ENCODE results near the gene HMBS.

Gene HMBS

GRCh38 chr11:119046489-119046888 is 38.2 kb upstream of the HMBS start:
- Histone ChIP-seq H3K4me1 (ENCODE audit: insufficient read depth, low read length, severe bottlenecking) (no peaks in the 10 kb centered on the region), H3K36me3 (ENCODE audit: insufficient read depth, low read length) (peaks cover 66% of the 10 kb centered on the region), H3K27me3 (ENCODE audit: insufficient read depth, low read length) (no peaks in the 10 kb centered on the region), H3K9me2 (ENCODE audit: low read depth, low read length) (no peaks in the 10 kb centered on the region), H3K79me2 (ENCODE audit: insufficient read depth, low read length) (no peaks in the 10 kb centered on the region), H3K4me2 (ENCODE audit: low read length) (no peak overlapping the region), H3F3A (ENCODE audit: insufficient read depth, low read length) (no peaks in the 10 kb centered on the region), H2AFZ (ENCODE audit: low read length) (no peak overlapping the region), H3K9ac (ENCODE audit: low read length) (no peak overlapping the region), H3K4me3 (ENCODE audit: low read depth, low read length, poor library complexity, severe bottlenecking) (no peak overlapping the region), H3K27ac (ENCODE audit: low read depth, low read length, poor library complexity, severe bottlenecking) (no peak overlapping the region), H3K9me3 (ENCODE audit: low read length) (no peaks in the 10 kb centered on the region), H4K20me1 (ENCODE audit: insufficient read depth, low read length) (no peaks in the 10 kb centered on the region)
- no peak for TF ChIP-seq CTCF (IDR thresholded peaks at IDR 0.05; ENCODE audit: low read length)
- TF ChIP-seq EZH2 (IDR thresholded peaks at IDR 0.05; ENCODE audit: borderline replicate concordance, low read length) = no peak

- H3K9ac ChIP-seq (ENCODE audit: low read length) = no peak overlapping the region
- no peak overlapping the region for H3K4me3 ChIP-seq (ENCODE audit: low read depth, low read length, poor library complexity, severe bottlenecking)
- H3K27me3 ChIP-seq (ENCODE audit: insufficient read depth, low read length) = no peaks in the 10 kb centered on the region
- no peak overlapping the region for H2AFZ ChIP-seq (ENCODE audit: low read length)
- H3K36me3 ChIP-seq (ENCODE audit: insufficient read depth, low read length) = peaks cover 73% of the 10 kb centered on the region
- no peak for TF ChIP-seq EZH2 (IDR thresholded peaks at IDR 0.05; ENCODE audit: borderline replicate concordance, low read length)
- TF ChIP-seq CTCF (IDR thresholded peaks at IDR 0.05; ENCODE audit: low read length) = no peak
- H3F3A ChIP-seq (ENCODE audit: insufficient read depth, low read length) = no peaks in the 10 kb centered on the region
- H3K9me2 ChIP-seq (ENCODE audit: low read depth, low read length) = no peaks in the 10 kb centered on the region
- no peak overlapping the region for H3K4me2 ChIP-seq (ENCODE audit: low read length)
- no peaks in the 10 kb centered on the region for H3K9me3 ChIP-seq (ENCODE audit: low read length)
- no peaks in the 10 kb centered on the region for H4K20me1 ChIP-seq (ENCODE audit: insufficient read depth, low read length)
- no peaks in the 10 kb centered on the region for H3K4me1 ChIP-seq (ENCODE audit: insufficient read depth, low read length, severe bottlenecking)
- H3K27ac ChIP-seq (ENCODE audit: low read depth, low read length, poor library complexity, severe bottlenecking) = no peak overlapping the region
- no peaks in the 10 kb centered on the region for H3K79me2 ChIP-seq (ENCODE audit: insufficient read depth, low read length)
Measured at GRCh38 chr11:119047205-119047604, 37.5 kb upstream of the HMBS start.

GRCh38 chr11:119048644-119049043 is 36.0 kb upstream of the HMBS start:
- H3K9ac ChIP-seq (ENCODE audit: low read length) = no peak overlapping the region
- no peak overlapping the region for H3K4me2 ChIP-seq (ENCODE audit: low read length)
- TF ChIP-seq CTCF (IDR thresholded peaks at IDR 0.05; ENCODE audit: low read length) = no peak
- TF ChIP-seq EZH2 (IDR thresholded peaks at IDR 0.05; ENCODE audit: borderline replicate concordance, low read length) = no peak
- no peaks in the 10 kb centered on the region for H3F3A ChIP-seq (ENCODE audit: insufficient read depth, low read length)
- no peak overlapping the region for H2AFZ ChIP-seq (ENCODE audit: low read length)
- no peaks in the 10 kb centered on the region for H3K4me1 ChIP-seq (ENCODE audit: insufficient read depth, low read length, severe bottlenecking)
- H3K36me3 ChIP-seq (ENCODE audit: insufficient read depth, low read length) = peaks cover 88% of the 10 kb centered on the region
- H4K20me1 ChIP-seq (ENCODE audit: insufficient read depth, low read length) = no peaks in the 10 kb centered on the region
- no peak overlapping the region for H3K4me3 ChIP-seq (ENCODE audit: low read depth, low read length, poor library complexity, severe bottlenecking)
- H3K9me3 ChIP-seq (ENCODE audit: low read length) = no peaks in the 10 kb centered on the region
- no peak overlapping the region for H3K27ac ChIP-seq (ENCODE audit: low read depth, low read length, poor library complexity, severe bottlenecking)
- no peaks in the 10 kb centered on the region for H3K27me3 ChIP-seq (ENCODE audit: insufficient read depth, low read length)
- H3K79me2 ChIP-seq (ENCODE audit: insufficient read depth, low read length) = no peaks in the 10 kb centered on the region
- no peaks in the 10 kb centered on the region for H3K9me2 ChIP-seq (ENCODE audit: low read depth, low read length)
